SU-DHL-6 (cell line): Measurements from ENCODE around the gene TP53BP1.

Experiments
- H2AFZ ChIP-seq: fragments of 200-600 bp; sonication (generic); 2 replicates; pipeline ENCODE4 v1.6.1; 2014; ENCODE audit warnings: low read depth, mild to moderate bottlenecking, moderate library complexity, mixed read lengths, antibody characterized with exemption, low read length; ENCODE audit not compliant: severe bottlenecking
- H3F3A ChIP-seq: fragments of 200-600 bp; shearing (Covaris generic); 2 replicates; pipeline ENCODE4 v1.6.0; 2016; ENCODE audit warnings: antibody characterized with exemption, mild to moderate bottlenecking; ENCODE audit not compliant: insufficient read depth
- H3K27ac ChIP-seq: fragments of 200-600 bp; sonication (generic); 2 replicates; pipeline ENCODE4 v1.5.1; 2016; ENCODE audit warnings: low read depth, mild to moderate bottlenecking, low read length, moderate library complexity, mixed read lengths
- H3K27me3 ChIP-seq: fragments of 200-600 bp; sonication (generic), shearing (Covaris generic); 2 replicates; pipeline ENCODE4 v1.6.0; 2014; ENCODE audit warnings: mild to moderate bottlenecking, low read length
- H3K36me3 ChIP-seq: fragments of 200-600 bp; sonication (generic); 2 replicates; pipeline ENCODE4 v1.6.1; 2014; ENCODE audit warnings: mild to moderate bottlenecking, low read length, mixed read lengths
- H3K4me2 ChIP-seq: fragments of 300-600, 200-600 bp; shearing (Covaris generic), sonication (generic); 2 replicates; pipeline ENCODE4 v1.6.0; 2014; ENCODE audit warnings: low read length, low read depth, mild to moderate bottlenecking; ENCODE audit not compliant: poor library complexity, severe bottlenecking
- H3K4me3 ChIP-seq: fragments of 200-600 bp; sonication (generic); 2 replicates; pipeline ENCODE4 v1.5.1; 2014; ENCODE audit warnings: antibody characterized with exemption, low read length, mild to moderate bottlenecking, mixed read lengths; ENCODE audit not compliant: insufficient read depth, poor library complexity, severe bottlenecking
- H3K79me2 ChIP-seq: fragments of 200-600 bp; sonication (generic); 2 replicates; pipeline ENCODE4 v1.6.1; 2014; ENCODE audit warnings: mild to moderate bottlenecking, low read length, moderate library complexity; ENCODE audit not compliant: insufficient read depth
- H3K9ac ChIP-seq: fragments of 200-600 bp; sonication (generic); 2 replicates; pipeline ENCODE4 v1.7.0; 2014; ENCODE audit warnings: mild to moderate bottlenecking, low read length
- H3K9me2 ChIP-seq: fragments of 200-600 bp; sonication (generic); replicated peaks from 2 replicates; pipeline ENCODE4 v1.6.1; 2014; ENCODE audit warnings: low read length; ENCODE audit not compliant: insufficient read depth
- H3K9me3 ChIP-seq: fragments of 200-600 bp; sonication (generic); 2 replicates; pipeline ENCODE4 v1.6.1; 2014; ENCODE audit warnings: low read length, mixed read lengths; ENCODE audit not compliant: insufficient read depth
- H4K20me1 ChIP-seq: fragments of 200-600 bp; sonication (generic); 2 replicates; pipeline ENCODE4 v1.6.1; 2014; ENCODE audit warnings: low read depth, mild to moderate bottlenecking, antibody characterized with exemption, low read length, moderate library complexity, mixed read lengths
- EZH2phosphoT487 ChIP-seq: fragments of 200-600 bp; sonication (generic), shearing (Covaris generic); conservative IDR thresholded peaks from 2 replicates; pipeline ENCODE4 v1.6.1; 2018; ENCODE audit warnings: mild to moderate bottlenecking, antibody characterized with exemption, low read length, moderate library complexity, mixed read lengths
- TF ChIP-seq, protein P1 (sequence below): fragments of 200-600 bp; sonication (generic); IDR thresholded peaks from one replicate; pipeline ENCODE4 v1.5.1; 2017; ENCODE audit warnings: antibody characterized with exemption, mild to moderate bottlenecking, low read length, moderate library complexity; ENCODE audit not compliant: insufficient read depth, poor library complexity, severe bottlenecking

The TP53BP1 gene

GRCh38 chr15:43361313-43361903 is 131.5 kb downstream of the TP53BP1 start:
- no peaks in the 10 kb centered on the region for H3K9me2 ChIP-seq
- H3K9ac ChIP-seq, result no peak overlapping the region
- H2AFZ ChIP-seq, result no peak overlapping the region
- no peaks in the 10 kb centered on the region for H3K27me3 ChIP-seq
- H3K4me2 ChIP-seq, result no peak overlapping the region
- no peak for TF ChIP-seq EZH2phosphoT487
- TF ChIP-seq, protein P1, sequence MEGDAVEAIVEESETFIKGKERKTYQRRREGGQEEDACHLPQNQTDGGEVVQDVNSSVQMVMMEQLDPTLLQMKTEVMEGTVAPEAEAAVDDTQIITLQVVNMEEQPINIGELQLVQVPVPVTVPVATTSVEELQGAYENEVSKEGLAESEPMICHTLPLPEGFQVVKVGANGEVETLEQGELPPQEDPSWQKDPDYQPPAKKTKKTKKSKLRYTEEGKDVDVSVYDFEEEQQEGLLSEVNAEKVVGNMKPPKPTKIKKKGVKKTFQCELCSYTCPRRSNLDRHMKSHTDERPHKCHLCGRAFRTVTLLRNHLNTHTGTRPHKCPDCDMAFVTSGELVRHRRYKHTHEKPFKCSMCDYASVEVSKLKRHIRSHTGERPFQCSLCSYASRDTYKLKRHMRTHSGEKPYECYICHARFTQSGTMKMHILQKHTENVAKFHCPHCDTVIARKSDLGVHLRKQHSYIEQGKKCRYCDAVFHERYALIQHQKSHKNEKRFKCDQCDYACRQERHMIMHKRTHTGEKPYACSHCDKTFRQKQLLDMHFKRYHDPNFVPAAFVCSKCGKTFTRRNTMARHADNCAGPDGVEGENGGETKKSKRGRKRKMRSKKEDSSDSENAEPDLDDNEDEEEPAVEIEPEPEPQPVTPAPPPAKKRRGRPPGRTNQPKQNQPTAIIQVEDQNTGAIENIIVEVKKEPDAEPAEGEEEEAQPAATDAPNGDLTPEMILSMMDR, result no peak
- no peak overlapping the region for H3K27ac ChIP-seq
- H3K36me3 ChIP-seq, result peaks cover 62% of the 10 kb centered on the region
- no peaks in the 10 kb centered on the region for H3F3A ChIP-seq
- H3K4me3 ChIP-seq, result no peak overlapping the region
- no peaks in the 10 kb centered on the region for H4K20me1 ChIP-seq
- peaks cover 14% of the 10 kb centered on the region for H3K79me2 ChIP-seq
- peaks cover 21% of the 10 kb centered on the region; the same call in 1 of the 2 replicates for H3K9me3 ChIP-seq

DNA sequence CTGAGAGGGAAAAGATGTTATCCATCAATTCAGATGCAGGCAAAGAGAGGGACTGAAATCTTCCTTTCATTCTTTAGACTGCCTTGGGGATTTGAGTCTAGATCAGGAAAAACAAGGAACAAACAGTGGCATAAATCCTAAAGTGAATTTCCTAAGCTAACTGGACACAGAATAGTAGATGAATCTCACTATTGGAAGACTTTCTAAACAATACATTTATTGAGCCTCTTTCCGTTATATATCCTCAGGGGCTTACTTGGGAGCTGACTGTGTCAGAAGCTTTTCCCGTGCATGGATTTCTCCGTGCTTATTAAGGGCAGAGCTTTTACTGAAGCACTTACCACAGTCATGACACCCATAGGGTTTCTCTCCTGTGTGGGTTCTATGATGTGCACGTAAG is 132.1 kb downstream of the TP53BP1 start:
- Histone ChIP-seq H3K4me2 (no peak overlapping the region), H4K20me1 (no peaks in the 10 kb centered on the region), H3K9ac (no peak overlapping the region), H2AFZ (no peak overlapping the region), H3K4me3 (no peak overlapping the region), H3K27ac (no peak overlapping the region), H3K36me3 (peaks cover 62% of the 10 kb centered on the region), H3K9me2 (no peaks in the 10 kb centered on the region), H3K9me3 (peaks cover 21% of the 10 kb centered on the region; the same call in 1 of the 2 replicates), H3K27me3 (no peaks in the 10 kb centered on the region), H3F3A (peaks cover 4% of the 10 kb centered on the region; the same call in 1 of the 2 replicates), H3K79me2 (peaks cover 14% of the 10 kb centered on the region)
- no peak for TF ChIP-seq EZH2phosphoT487
- TF ChIP-seq, protein P1, result no peak
